ENCODE measurements around the gene MGME1. TPM values are rescaled to one million over a fixed set of nuclear protein-coding genes. Genes with fewer than 3 reads are reported as not detected.

Gene MGME1
- total and polyA plus RNA-seq, 2 of the 13 experiments (the other 11 are each of a cell fraction or from before 2014, with no cell fraction given), result 36.7 to 66.6 TPM

DNA sequence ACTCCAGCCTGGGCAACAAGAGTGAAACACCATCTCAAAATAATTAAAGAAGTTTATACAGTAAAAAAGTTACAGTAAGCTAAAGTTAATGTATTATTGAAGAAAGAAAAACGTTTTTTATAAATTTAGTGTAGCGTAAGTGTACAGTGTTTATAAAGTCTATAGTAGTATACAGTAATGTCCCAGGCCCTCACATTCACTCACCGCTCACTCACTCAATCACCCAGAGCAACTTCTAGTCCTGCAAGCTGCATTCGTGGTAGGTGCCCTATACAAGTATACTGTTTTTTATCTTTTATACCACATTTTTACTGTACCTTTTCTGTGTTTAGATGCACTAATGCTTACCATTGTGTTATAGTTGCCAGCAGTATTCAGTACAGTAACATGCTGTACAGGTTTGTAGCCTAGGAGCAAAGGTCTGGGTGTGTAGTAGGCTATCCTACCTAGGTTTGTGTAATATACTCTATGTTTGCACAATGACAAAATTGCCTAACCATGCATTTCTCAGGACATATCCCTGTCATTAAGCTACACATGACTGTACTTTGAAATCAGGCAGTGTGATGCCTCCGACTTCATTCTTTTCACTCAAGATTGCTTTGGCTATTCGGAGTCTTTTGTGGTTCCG, 16.7 kb downstream of the MGME1 start (continued):
- TF ChIP-seq ZNF382 (CRISPR knock-in tag; IDR thresholded peaks at IDR 0.05; ENCODE audit: borderline replicate concordance) (0 out of 2 replicates have a peak, but pooled peaks have one; percentile 17), BHLHE40 (IDR thresholded peaks at IDR 0.05; ENCODE audit: low read length) (0 out of 2 replicates have a peak, but pooled peaks have one; percentile 47), ZNF136 (CRISPR knock-in tag; IDR thresholded peaks at IDR 0.05; ENCODE audit: low read depth) (no peak), KAT8 (CRISPR knock-in tag; IDR thresholded peaks at IDR 0.05) (peak; percentile 88), SOX6 (IDR thresholded peaks at IDR 0.05) (no peak), SOX6 (CRISPR knock-in tag; IDR thresholded peaks at IDR 0.05) (peak; percentile 88), HMGXB4 (CRISPR knock-in tag; IDR thresholded peaks at IDR 0.05; ENCODE audit: borderline replicate concordance in 1 of 2, low read depth in 1 of 2) (peak in 1 of 2 experiments; percentile 50; a peak in 1 of 4 replicates), ZNF292 (CRISPR knock-in tag; IDR thresholded peaks at IDR 0.05; ENCODE audit: borderline replicate concordance, low read depth) (peak; percentile 76; the same call in 1 of the 2 replicates), NR3C1 (CRISPR knock-in tag; IDR thresholded peaks at IDR 0.05) (no peak), MEIS1 (CRISPR knock-in tag; IDR thresholded peaks at IDR 0.05; ENCODE audit: borderline replicate concordance) (peak; percentile 84; the same call in 1 of the 2 replicates), ZNF891 (CRISPR knock-in tag; IDR thresholded peaks at IDR 0.05) (no peak), KMT2B (CRISPR knock-in tag; IDR thresholded peaks at IDR 0.05) (peak; percentile 76; the same call in 1 of the 2 replicates), ZNF20 (CRISPR knock-in tag; IDR thresholded peaks at IDR 0.05) (no peak), ONECUT2 (CRISPR knock-in tag; IDR thresholded peaks at IDR 0.05) (no peak), ZNF138 (CRISPR knock-in tag; IDR thresholded peaks at IDR 0.05; ENCODE audit: low read depth) (no peak), PTBP1 (IDR thresholded peaks at IDR 0.05; ENCODE audit: low read depth, low read length, poor library complexity, severe bottlenecking) (no peak), ZSCAN22 (CRISPR knock-in tag; IDR thresholded peaks at IDR 0.05) (no peak), ZSCAN30 (CRISPR knock-in tag; IDR thresholded peaks at IDR 0.05) (no peak), HNRNPUL1 (IDR thresholded peaks at IDR 0.05; ENCODE audit: low read depth, low read length) (no peak), SKI (IDR thresholded peaks at IDR 0.05; ENCODE audit: partially characterized antibody) (peak; percentile 73), TCF7 (IDR thresholded peaks at IDR 0.05; ENCODE audit: low read depth) (peak; percentile 58; the same call in 1 of the 2 replicates), HDAC2 (CRISPR knock-in tag; IDR thresholded peaks at IDR 0.05) (peak; percentile 98), ZSCAN9 (CRISPR knock-in tag; IDR thresholded peaks at IDR 0.05; ENCODE audit: borderline replicate concordance) (peak; percentile 96)
- TF ChIP-seq, protein P1, sequence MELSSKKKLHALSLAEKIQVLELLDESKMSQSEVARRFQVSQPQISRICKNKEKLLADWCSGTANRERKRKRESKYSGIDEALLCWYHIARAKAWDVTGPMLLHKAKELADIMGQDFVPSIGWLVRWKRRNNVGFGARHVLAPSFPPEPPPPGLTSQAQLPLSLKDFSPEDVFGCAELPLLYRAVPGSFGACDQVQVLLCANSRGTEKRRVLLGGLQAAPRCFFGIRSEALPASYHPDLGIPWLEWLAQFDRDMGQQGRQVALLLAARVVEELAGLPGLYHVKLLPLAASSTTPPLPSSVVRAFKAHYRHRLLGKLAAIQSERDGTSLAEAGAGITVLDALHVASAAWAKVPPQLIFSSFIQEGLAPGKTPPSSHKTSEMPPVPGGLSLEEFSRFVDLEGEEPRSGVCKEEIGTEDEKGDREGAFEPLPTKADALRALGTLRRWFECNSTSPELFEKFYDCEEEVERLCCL (CRISPR knock-in tag; IDR thresholded peaks at IDR 0.05; ENCODE audit: borderline replicate concordance), result no peak
- TF ChIP-seq, protein P2, sequence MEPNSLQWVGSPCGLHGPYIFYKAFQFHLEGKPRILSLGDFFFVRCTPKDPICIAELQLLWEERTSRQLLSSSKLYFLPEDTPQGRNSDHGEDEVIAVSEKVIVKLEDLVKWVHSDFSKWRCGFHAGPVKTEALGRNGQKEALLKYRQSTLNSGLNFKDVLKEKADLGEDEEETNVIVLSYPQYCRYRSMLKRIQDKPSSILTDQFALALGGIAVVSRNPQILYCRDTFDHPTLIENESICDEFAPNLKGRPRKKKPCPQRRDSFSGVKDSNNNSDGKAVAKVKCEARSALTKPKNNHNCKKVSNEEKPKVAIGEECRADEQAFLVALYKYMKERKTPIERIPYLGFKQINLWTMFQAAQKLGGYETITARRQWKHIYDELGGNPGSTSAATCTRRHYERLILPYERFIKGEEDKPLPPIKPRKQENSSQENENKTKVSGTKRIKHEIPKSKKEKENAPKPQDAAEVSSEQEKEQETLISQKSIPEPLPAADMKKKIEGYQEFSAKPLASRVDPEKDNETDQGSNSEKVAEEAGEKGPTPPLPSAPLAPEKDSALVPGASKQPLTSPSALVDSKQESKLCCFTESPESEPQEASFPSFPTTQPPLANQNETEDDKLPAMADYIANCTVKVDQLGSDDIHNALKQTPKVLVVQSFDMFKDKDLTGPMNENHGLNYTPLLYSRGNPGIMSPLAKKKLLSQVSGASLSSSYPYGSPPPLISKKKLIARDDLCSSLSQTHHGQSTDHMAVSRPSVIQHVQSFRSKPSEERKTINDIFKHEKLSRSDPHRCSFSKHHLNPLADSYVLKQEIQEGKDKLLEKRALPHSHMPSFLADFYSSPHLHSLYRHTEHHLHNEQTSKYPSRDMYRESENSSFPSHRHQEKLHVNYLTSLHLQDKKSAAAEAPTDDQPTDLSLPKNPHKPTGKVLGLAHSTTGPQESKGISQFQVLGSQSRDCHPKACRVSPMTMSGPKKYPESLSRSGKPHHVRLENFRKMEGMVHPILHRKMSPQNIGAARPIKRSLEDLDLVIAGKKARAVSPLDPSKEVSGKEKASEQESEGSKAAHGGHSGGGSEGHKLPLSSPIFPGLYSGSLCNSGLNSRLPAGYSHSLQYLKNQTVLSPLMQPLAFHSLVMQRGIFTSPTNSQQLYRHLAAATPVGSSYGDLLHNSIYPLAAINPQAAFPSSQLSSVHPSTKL (CRISPR knock-in tag; IDR thresholded peaks at IDR 0.05), result peak; percentile 98

All from HepG2 (cell line).